Measurements from ENCODE around the gene SERPINA6.
"Not testable (repeated sequence)": the region's sequence is repeated elsewhere in the genome, so short reads cannot be mapped to it uniquely, and the experiment has no call there.

The SERPINA6 gene

GRCh38 chr14:94354190-94354589 is 31.1 kb upstream of the SERPINA6 start:
- not testable (repeated sequence) for DNase-seq

GRCh38 chr14:94349276-94349675 is 26.1 kb upstream of the SERPINA6 start:
- no peak for DNase-seq

DNA sequence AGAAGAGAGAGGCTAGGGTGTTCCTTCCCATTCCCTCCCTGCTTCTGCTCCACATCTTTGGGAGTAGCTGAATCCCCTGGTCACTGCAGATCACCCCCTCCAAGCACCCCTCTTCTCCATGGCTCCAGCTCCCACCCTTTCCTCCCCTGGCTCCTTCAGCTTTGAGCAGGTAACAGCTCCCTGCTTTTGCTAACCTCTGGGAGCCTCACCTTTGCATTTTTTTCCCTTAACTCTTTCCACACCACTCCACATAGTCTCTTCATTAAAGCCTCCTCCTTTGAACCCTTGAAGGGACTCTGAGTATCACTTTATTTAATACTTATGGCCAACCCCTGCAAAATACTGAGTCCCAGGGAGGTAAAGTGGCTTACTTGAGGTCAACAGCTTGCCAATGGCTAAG is 25.7 kb upstream of the SERPINA6 start:
- no peak for DNase-seq

GRCh38 chr14:94346841-94347240 is 23.7 kb upstream of the SERPINA6 start:
- DNase-seq, result no peak

- DNase-seq, result peak; percentile 86
Measured at GRCh38 chr14:94346065-94346786, 23.1 kb upstream of the SERPINA6 start.

DNA sequence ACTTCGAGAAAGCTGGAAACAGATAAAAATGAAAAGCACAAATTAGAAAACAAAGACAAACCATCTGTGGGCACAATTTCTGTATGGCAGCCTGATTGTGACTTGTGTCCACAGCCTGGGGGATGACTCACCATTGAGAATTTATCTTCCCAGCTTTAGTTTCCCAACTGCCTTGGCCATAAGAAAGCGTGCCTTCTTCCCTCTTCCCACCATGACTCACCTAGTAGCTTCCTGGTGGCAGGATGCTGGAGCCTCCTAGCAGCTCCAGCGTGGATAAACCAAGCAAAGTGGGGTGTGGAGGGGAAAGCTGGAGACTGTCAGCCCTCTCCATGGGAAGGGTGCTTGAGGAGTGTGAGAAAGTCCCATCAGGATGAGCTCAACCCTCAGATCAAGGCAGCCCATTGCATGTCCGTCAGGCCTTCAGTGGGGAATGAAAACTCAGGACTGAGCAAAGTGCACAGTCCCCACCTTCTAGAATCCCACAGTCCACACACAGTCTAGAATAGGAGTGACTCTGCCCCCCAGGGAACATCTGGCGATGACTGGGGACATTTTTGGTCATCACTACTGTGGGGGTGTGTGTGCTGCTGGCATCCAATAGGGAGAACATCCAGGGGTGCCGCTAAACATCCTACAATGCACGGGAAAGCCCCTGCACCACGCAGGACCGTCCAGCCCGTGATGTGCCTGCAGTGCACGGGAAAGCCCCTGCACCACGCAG is 22.4 kb upstream of the SERPINA6 start:
- no peak for DNase-seq

DNA sequence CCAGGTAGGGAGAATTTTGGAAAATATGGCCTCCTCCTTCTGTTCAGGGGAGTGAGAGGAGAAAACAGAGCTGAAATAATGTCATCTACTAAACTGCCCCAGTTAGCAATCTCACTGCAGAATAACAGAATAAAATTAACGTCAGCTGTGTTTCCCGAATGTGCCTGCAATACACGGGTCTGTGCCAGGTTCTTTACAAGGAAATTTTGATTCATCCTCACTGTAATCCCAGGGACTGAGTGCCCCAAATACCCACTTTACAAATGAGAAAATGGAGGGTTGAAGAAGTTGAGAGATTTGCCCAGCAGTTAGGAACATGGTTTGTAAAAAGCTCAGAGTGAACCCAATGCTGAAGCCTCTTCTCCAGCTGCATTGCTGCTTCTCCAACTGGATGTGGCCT is 21.3 kb upstream of the SERPINA6 start:
- DNase-seq, result no peak

DNA sequence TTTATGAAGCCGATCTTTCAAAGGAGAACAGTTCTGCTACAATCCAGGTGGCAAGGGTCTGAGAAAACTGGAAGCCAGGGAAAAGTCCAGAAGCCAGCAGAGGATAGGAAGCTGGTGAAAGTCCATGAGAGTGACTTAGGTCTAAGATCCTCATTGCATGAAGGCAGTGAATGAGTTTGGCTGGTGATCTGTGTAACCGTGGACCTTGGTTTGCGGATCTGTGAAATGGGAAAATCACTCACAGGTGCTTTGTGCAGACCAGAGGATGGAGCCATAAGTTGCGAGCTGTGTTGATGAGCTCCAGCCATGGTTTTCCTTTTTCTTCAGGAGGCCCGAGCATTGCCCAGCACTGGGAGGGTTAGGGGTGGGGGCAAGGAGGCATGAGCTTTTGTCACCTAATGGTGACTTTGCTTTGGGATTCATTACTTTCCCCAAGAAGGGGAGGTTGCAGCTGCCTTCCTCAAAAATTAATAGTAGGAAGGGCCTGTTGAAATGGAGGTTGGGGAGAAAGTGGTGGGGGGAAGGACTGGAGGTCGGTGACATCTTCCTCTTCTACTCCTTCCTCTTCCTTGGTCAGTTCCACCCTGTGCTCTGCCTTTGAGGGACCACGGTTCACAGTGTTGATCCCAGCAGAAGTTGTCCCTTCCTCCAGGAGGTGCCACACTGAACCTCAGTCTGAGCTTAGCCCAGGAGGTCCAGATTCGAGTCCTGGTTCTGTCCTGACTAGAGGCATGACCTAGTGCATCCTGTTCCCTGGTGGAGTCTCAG is 20.3 kb upstream of the SERPINA6 start:
- no peak for DNase-seq

DNA sequence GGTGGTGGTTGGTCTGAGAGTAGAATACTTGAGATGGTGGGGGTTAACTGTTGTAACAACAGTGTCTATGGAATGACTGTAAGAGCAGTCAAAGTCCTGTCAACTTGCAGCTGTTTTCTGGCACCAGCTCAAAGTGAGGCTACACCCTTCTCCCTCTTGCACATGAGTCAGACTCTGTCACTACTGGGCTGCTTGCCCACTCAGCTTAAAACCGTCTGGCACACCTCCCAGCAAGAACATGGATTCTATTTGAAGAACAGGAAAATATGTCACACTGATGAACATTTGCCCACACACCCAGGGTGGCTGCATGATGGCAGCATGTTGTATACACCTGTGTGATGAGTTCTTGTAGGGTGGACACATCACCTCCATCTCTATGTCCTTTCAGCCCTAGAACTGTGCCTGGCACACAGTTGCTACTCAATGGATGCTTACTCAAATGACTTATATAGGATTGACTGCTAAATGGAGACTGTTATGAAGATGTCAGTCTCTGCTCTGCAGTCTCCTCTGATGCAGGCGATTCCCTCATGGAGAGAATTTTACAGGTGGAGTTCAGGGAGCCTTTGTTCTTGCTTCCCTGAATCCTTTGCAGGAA is 19.3 kb upstream of the SERPINA6 start:
- DNase-seq, result peak; percentile 67

- DNase-seq, result no peak
Measured at GRCh38 chr14:94341656-94342333, 18.7 kb upstream of the SERPINA6 start.

GRCh38 chr14:94340533-94340932 is 17.4 kb upstream of the SERPINA6 start:
- no peak for DNase-seq

DNA sequence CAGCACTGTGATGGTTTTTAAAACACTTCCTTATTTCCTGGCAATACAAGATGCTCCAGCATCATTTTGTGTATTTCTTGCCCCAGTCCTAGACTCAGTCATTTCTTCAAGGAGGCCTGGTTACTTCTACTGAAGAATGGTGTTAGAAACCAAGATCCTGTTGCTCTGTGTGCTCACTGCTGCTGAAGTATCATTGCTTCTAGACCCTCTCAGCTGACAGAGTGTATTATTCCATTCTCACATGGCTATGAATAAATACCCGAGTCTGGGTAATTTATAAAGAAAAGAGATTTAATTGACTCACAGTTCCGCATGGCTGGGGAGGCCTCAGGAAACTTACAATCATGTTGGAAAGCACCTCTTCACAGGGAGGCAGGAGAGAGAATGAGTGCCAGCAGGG is 14.9 kb upstream of the SERPINA6 start:
- no peak for DNase-seq

- DNase-seq, result no peak
Measured at GRCh38 chr14:94337274-94337673, 14.1 kb upstream of the SERPINA6 start.

GRCh38 chr14:94334872-94335271 is 11.7 kb upstream of the SERPINA6 start:
- no peak for DNase-seq

- no peak for DNase-seq
Measured at GRCh38 chr14:94332587-94332986, 9.5 kb upstream of the SERPINA6 start.

DNA sequence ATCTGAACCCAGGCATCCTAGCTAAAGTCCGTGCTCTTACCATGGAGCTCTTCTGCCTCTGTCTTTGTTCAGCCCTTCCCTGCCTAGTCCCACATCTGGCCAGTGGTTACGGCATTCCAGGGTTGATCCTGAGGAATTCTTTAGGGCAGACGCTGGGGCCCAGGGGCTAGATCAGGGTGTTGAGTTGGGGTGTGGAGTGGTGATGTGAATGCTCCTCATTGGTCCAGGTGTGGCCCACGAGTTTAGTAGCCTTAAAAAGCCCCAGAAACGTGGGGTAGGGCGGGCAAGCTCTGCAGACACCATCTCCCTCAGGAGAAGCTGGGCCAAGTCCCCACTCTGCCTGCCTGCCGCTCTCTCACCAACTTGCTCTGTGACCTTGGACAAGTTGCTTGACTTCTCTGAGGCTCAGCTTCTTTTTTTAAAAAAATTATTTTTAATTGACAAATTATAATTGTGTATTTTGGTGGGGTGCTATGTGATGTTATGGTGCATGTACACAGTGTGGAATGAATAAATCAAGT is 9.0 kb upstream of the SERPINA6 start:
- no peak for DNase-seq

DNA sequence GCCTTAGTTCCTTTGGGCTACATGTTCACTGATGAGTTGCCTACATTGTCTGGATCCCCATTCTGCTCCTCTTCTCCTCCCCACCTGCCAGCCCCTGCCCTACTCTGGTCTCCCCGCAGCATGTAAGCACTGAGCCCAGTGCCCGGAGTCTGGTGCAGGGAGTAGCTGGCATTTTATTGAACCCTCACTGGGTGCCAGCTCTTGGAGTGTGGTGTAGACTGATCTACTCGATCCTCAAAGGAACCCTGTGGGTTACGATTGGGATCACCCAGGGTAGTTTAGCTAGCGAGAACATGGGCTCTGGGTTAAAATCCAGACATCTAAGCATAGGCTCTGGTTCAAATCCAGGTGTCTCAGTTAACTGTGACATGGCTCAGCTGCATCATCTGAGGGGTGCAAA is 8.3 kb upstream of the SERPINA6 start:
- no peak for DNase-seq

GRCh38 chr14:94330857-94331256 is 7.7 kb upstream of the SERPINA6 start:
- DNase-seq, result no peak

GRCh38 chr14:94330432-94330831 is 7.3 kb upstream of the SERPINA6 start:
- DNase-seq, result no peak

- no peak for DNase-seq
Measured at GRCh38 chr14:94329857-94330256, 6.7 kb upstream of the SERPINA6 start.

GRCh38 chr14:94328196-94328595 is 5.1 kb upstream of the SERPINA6 start:
- no peak for DNase-seq

- DNase-seq, result no peak
Measured at GRCh38 chr14:94321421-94322271, 1.5 kb downstream of the SERPINA6 start.

All from stimulated activated CD4-positive, alpha-beta T cell treated with anti-CD3 and anti-CD28 coated beads, Interleukin-1b, Interleukin-23, amount 100 ng/mL, for 48 hours (primary cell).